ENCODE results near the gene CLCN7. TPM values are rescaled to one million over a fixed set of nuclear protein-coding genes. Genes with fewer than 3 reads are reported as not detected.
A peak's percentile ranks its signal among the peaks of the same experiment; 100 is the strongest.

Gene CLCN7
- total and polyA plus RNA-seq, 4 experiments from 2014 or later, result 18.1 to 111 (median 67.3) TPM

GRCh38 chr16:1492082-1492922 lies 17.5 kb upstream of the CLCN7 start:
- no peak for DNase-seq
- Mint-ChIP-seq H3K4me3 (peak overlapping the region; percentile 93 to 98 (median 95)), H3K27ac (peak overlapping the region; percentile 93 to 100 (median 99)), H3K9me3 (peaks cover 0 to 1% (median 0%) of the 10 kb centered on the region in 8 donors), H3K27me3 (peaks cover 0 to 1% of the 10 kb centered on the region in 2 donors), H3K4me1 (peaks cover 7 to 22% (median 15%) of the 10 kb centered on the region in 4 donors), H3K36me3 (peaks cover 0 to 9% of the 10 kb centered on the region in 2 donors)
- H3K36me3 ChIP-seq (ENCODE audit: insufficient read depth, low read length), result no peaks in the 10 kb centered on the region
- H3K9me3 ChIP-seq (ENCODE audit: control insufficient read depth in 1 of 2, low read length in 2 of 2), result no peaks in the 10 kb centered on the region
- peak overlapping the region; percentile 78 for H3K27ac ChIP-seq (ENCODE audit: low read depth, low read length)
- CTCF ChIA-PET (ENCODE audit: partially characterized antibody), result interaction anchor here (1.8 to 2.0 kb wide), 2 partner anchors 11 to 46 kb away, joined by 4 to 5 read pairs; no protein-coding TSS in a partner anchor
- H3K4me3 ChIP-seq (ENCODE audit: low read length in 2 of 2), result peak overlapping the region; percentile 48 to 72
- H3K27me3 ChIP-seq (ENCODE audit: insufficient read depth, low read length), result no peaks in the 10 kb centered on the region
- H3K4me1 ChIP-seq (ENCODE audit: insufficient read depth, low read length), result peaks cover 20% of the 10 kb centered on the region
- intact Hi-C loops (cut with micrococcal nuclease), result loop anchor here (2.0 to 10.0 kb wide), 4 partner anchors 42 to 450 kb away; partner anchors contain the start of genes CRAMP1, IFT140, MAPK8IP3 and MSRB1
- POLR2A ChIA-PET (ENCODE audit: partially characterized antibody), result interaction anchor here (0.6 to 3.2 kb wide), 9 partner anchors 16 to 248 kb away, joined by 3 to 30 read pairs (median 7); partner anchors contain the start of genes JPT2, MAPK8IP3, TMEM204 and UQCC4

- intact Hi-C loops (cut with micrococcal nuclease), result loop anchor here (5.0 to 10.0 kb wide), 3 partner anchors 121 to 451 kb away; partner anchors contain the start of genes CRAMP1, IFT140, MAPK8IP3 and MSRB1
- H3K36me3 Mint-ChIP-seq, result peaks cover 0 to 4% of the 10 kb centered on the region in 2 donors
- no peaks in the 10 kb centered on the region for H3K36me3 ChIP-seq (ENCODE audit: insufficient read depth, low read length)
- peaks cover 7 to 22% (median 13%) of the 10 kb centered on the region in 4 donors for H3K4me1 Mint-ChIP-seq
- H3K4me1 ChIP-seq (ENCODE audit: insufficient read depth, low read length), result peaks cover 20% of the 10 kb centered on the region
- no peak for DNase-seq
- peaks cover 0 to 1% of the 10 kb centered on the region in 2 donors for H3K27me3 Mint-ChIP-seq
- ChIA-PET POLR2A (ENCODE audit: partially characterized antibody) (interaction anchor here (0.6 to 3.2 kb wide), 3 partner anchors 26 to 70 kb away, joined by 4 to 30 read pairs (median 22); partner anchors contain the start of genes TMEM204 and UQCC4), CTCF (ENCODE audit: partially characterized antibody) (interaction anchor here (2.0 kb wide), 1 partner anchor 47 kb away, joined by 5 read pairs; no protein-coding TSS in a partner anchor)
- no peaks in the 10 kb centered on the region for H3K9me3 ChIP-seq (ENCODE audit: control insufficient read depth in 1 of 2, low read length in 2 of 2)
- H3K27ac Mint-ChIP-seq, result peak overlapping the region in 3 of 7 donors; percentile 48 to 100 (median 76)
- H3K4me3 ChIP-seq (ENCODE audit: low read length in 2 of 2), result no peak overlapping the region
- no peak overlapping the region for H3K27ac ChIP-seq (ENCODE audit: low read depth, low read length)
- no peaks in the 10 kb centered on the region for H3K27me3 ChIP-seq (ENCODE audit: insufficient read depth, low read length)
- no peak overlapping the region for H3K4me3 Mint-ChIP-seq
- H3K9me3 Mint-ChIP-seq, result peaks cover 0 to 1% (median 0%) of the 10 kb centered on the region in 8 donors
These were observed 16.5 kb upstream of the CLCN7 start for GRCh38 chr16:1491327-1491726.

- Mint-ChIP-seq H3K36me3 (peaks cover 0 to 4% of the 10 kb centered on the region in 2 donors), H3K9me3 (peaks cover 0 to 1% (median 0%) of the 10 kb centered on the region in 8 donors)
These were observed 14.2 kb upstream of the CLCN7 start for GRCh38 chr16:1489077-1489476.

GRCh38 chr16:1488619-1489018 lies 13.8 kb upstream of the CLCN7 start, which contains the start of gene PTX4:
TSS of gene PTX4 (minus strand) at chr16:1488944. CDS start at chr16:1488909, 35 bp downstream.
- intact Hi-C loops (cut with micrococcal nuclease), result no loop called here
- H3K9me3 ChIP-seq (ENCODE audit: control insufficient read depth in 1 of 2, low read length in 2 of 2), result no peaks in the 10 kb centered on the region
- POLR2A ChIA-PET (ENCODE audit: partially characterized antibody), result no interaction called here
- H3K4me3 ChIP-seq (ENCODE audit: low read length in 2 of 2), result no peak within 1 kb of the TSS
- CTCF ChIA-PET (ENCODE audit: partially characterized antibody), result interaction anchor here (1.8 kb wide), 1 partner anchor 125 kb away, joined by 4 read pairs; no protein-coding TSS in a partner anchor
- H3K36me3 ChIP-seq (ENCODE audit: insufficient read depth, low read length), result no peaks in the 10 kb centered on the region
- Mint-ChIP-seq H3K4me3 (no peak within 1 kb of the TSS), H3K27ac (peak within 1 kb of the TSS in 2 of 7 donors; percentile 27 to 75), H3K27me3 (peaks cover 0 to 1% of the 10 kb centered on the region in 2 donors), H3K9me3 (peaks cover 0 to 1% (median 0%) of the 10 kb centered on the region in 8 donors), H3K36me3 (peaks cover 0 to 2% of the 10 kb centered on the region in 2 donors), H3K4me1 (peaks cover 7 to 10% (median 8%) of the 10 kb centered on the region in 4 donors)
- H3K27ac ChIP-seq (ENCODE audit: low read depth, low read length), result no peak within 1 kb of the TSS
- DNase-seq, result no peak
- H3K4me1 ChIP-seq (ENCODE audit: insufficient read depth, low read length), result peaks cover 10% of the 10 kb centered on the region
- H3K27me3 ChIP-seq (ENCODE audit: insufficient read depth, low read length), result no peaks in the 10 kb centered on the region

More at GRCh38 chr16:1489077-1489476, 14.2 kb upstream of the CLCN7 start:
- Histone ChIP-seq H3K27ac (ENCODE audit: low read depth, low read length) (no peak overlapping the region), H3K27me3 (ENCODE audit: insufficient read depth, low read length) (no peaks in the 10 kb centered on the region), H3K4me3 (ENCODE audit: low read length in 2 of 2) (no peak overlapping the region), H3K36me3 (ENCODE audit: insufficient read depth, low read length) (no peaks in the 10 kb centered on the region), H3K9me3 (ENCODE audit: control insufficient read depth in 1 of 2, low read length in 2 of 2) (no peaks in the 10 kb centered on the region), H3K4me1 (ENCODE audit: insufficient read depth, low read length) (peaks cover 14% of the 10 kb centered on the region)
- Mint-ChIP-seq H3K4me3 (no peak overlapping the region), H3K27me3 (peaks cover 0 to 1% of the 10 kb centered on the region in 2 donors), H3K27ac (no peak overlapping the region), H3K4me1 (peaks cover 7 to 15% (median 11%) of the 10 kb centered on the region in 4 donors)
- intact Hi-C loops (cut with micrococcal nuclease), result no loop called here
- no peak for DNase-seq
- CTCF ChIA-PET (ENCODE audit: partially characterized antibody), result interaction anchor here (1.8 kb wide), 1 partner anchor 125 kb away, joined by 4 read pairs; no protein-coding TSS in a partner anchor
- POLR2A ChIA-PET (ENCODE audit: partially characterized antibody), result no interaction called here

- Histone ChIP-seq H3K27ac (ENCODE audit: low read depth, low read length) (no peak overlapping the region), H3K9me3 (ENCODE audit: control insufficient read depth in 1 of 2, low read length in 2 of 2) (no peaks in the 10 kb centered on the region), H3K27me3 (ENCODE audit: insufficient read depth, low read length) (no peaks in the 10 kb centered on the region), H3K4me1 (ENCODE audit: insufficient read depth, low read length) (peaks cover 10% of the 10 kb centered on the region), H3K4me3 (ENCODE audit: low read length in 2 of 2) (no peak overlapping the region), H3K36me3 (ENCODE audit: insufficient read depth, low read length) (no peaks in the 10 kb centered on the region)
- DNase-seq, result no peak
- Mint-ChIP-seq H3K4me1 (peaks cover 7 to 9% (median 8%) of the 10 kb centered on the region in 4 donors), H3K27me3 (peaks cover 0 to 1% of the 10 kb centered on the region in 2 donors), H3K9me3 (peaks cover 0 to 1% (median 0%) of the 10 kb centered on the region in 8 donors), H3K4me3 (no peak overlapping the region), H3K27ac (peak overlapping the region in 1 of 7 donors; percentile 27), H3K36me3 (peaks cover 0 to 2% of the 10 kb centered on the region in 2 donors)
- CTCF ChIA-PET (ENCODE audit: partially characterized antibody), result no interaction called here
- POLR2A ChIA-PET (ENCODE audit: partially characterized antibody), result no interaction called here
- intact Hi-C loops (cut with micrococcal nuclease), result no loop called here
These were observed 13.3 kb upstream of the CLCN7 start for GRCh38 chr16:1488054-1488601.

DNA sequence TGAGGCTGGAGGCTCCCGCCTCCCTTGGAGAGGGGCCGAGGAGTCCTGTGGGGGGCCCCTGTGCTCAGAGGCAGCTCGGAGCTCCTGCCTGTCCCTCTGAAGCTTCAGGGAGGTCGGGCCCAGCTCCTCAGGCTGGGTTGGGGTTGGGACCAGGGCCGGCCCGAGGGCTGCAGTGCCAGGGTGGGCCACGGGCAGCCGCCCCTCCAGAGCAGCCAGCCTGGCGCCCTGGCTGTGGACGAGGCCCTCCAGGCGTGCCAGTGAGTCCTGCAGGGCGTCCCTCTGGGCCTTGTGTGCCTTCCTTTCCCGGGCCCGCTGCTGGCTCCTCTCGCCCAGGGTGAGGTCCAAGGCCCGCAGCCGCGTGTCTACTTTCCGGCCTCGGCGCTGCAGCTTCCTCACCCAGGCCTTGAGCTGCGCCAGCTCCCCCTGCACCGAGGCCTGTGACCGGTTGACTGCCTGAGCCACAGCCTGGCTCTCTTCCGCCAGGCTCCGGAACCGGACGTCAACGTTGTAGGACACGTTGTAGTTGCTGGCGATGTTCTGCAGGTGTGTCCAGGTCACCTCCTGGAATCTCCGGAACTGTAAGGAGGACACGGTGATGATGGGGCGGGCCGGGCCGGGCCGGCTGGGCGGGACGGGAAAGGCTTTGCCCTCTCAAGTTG lies 12.7 kb upstream of the CLCN7 start:
- intact Hi-C loops (cut with micrococcal nuclease), result no loop called here
- DNase-seq, result no peak
- Histone ChIP-seq H3K27ac (ENCODE audit: low read depth, low read length) (no peak overlapping the region), H3K4me1 (ENCODE audit: insufficient read depth, low read length) (peaks cover 5% of the 10 kb centered on the region), H3K9me3 (ENCODE audit: control insufficient read depth in 1 of 2, low read length in 2 of 2) (no peaks in the 10 kb centered on the region), H3K36me3 (ENCODE audit: insufficient read depth, low read length) (no peaks in the 10 kb centered on the region), H3K27me3 (ENCODE audit: insufficient read depth, low read length) (no peaks in the 10 kb centered on the region), H3K4me3 (ENCODE audit: low read length in 2 of 2) (no peak overlapping the region)
- H3K4me3 Mint-ChIP-seq, result no peak overlapping the region
- no peaks in the 10 kb centered on the region for H3K36me3 Mint-ChIP-seq
- ChIA-PET CTCF (ENCODE audit: partially characterized antibody) (no interaction called here), POLR2A (ENCODE audit: partially characterized antibody) (no interaction called here)
- peaks cover 2 to 3% (median 3%) of the 10 kb centered on the region in 4 donors for H3K4me1 Mint-ChIP-seq
- H3K27me3 Mint-ChIP-seq, result peaks cover 0 to 1% of the 10 kb centered on the region in 2 donors
- no peaks in the 10 kb centered on the region for H3K9me3 Mint-ChIP-seq
- H3K27ac Mint-ChIP-seq, result no peak overlapping the region
